Measurements from ENCODE around the gene LPP. TPM values are rescaled to one million over a fixed set of nuclear protein-coding genes. Genes with fewer than 3 reads are reported as not detected.

The LPP gene
- total RNA-seq, 1 experiment from 2014 or later = 20.4 TPM

GRCh38 chr3:188389711-188390342, 235.9 kb downstream of the LPP start:
- Histone ChIP-seq H2AFZ (ENCODE audit: low read length) (no peak overlapping the region), H3K4me1 (ENCODE audit: insufficient read depth, low read length) (no peaks in the 10 kb centered on the region; the same call in 1 of the 2 replicates), H3K9me2 (replicated peaks; ENCODE audit: low read length) (no peaks in the 10 kb centered on the region), H3F3A (ENCODE audit: low read length, unreplicated experiment) (no peaks in the 10 kb centered on the region), H3K27me3 (ENCODE audit: low read length) (no peaks in the 10 kb centered on the region), H3K9ac (ENCODE audit: low read length) (no peak overlapping the region), H3K79me2 (ENCODE audit: low read length) (no peaks in the 10 kb centered on the region), H3K9me3 (ENCODE audit: low read length) (no peaks in the 10 kb centered on the region), H3K27ac (ENCODE audit: low read length) (no peak overlapping the region), H3K4me3 (ENCODE audit: low read length) (no peak overlapping the region), H3K36me3 (ENCODE audit: low read depth, low read length) (no peaks in the 10 kb centered on the region), H3K4me2 (ENCODE audit: low read length) (no peak overlapping the region), H4K20me1 (ENCODE audit: low read length) (no peaks in the 10 kb centered on the region)
- intact Hi-C loops (cut with micrococcal nuclease) = no loop called here
- no peak for DNase-seq
- ChIA-PET CTCF (no interaction called here), POLR2A (ENCODE audit: unreplicated experiment) (no interaction called here)
- ATAC-seq = no peak
- no peak for TF ChIP-seq EZH2phosphoT487 (IDR thresholded peaks at IDR 0.05; ENCODE audit: borderline replicate concordance, low read length)
- TF ChIP-seq EZH2 (IDR thresholded peaks at IDR 0.05; ENCODE audit: low read length, unreplicated experiment) = no peak
- TF ChIP-seq CTCF (conservative IDR thresholded peaks at IDR 0.05; ENCODE audit: low read depth, low read length) = no peak
- no TSS peak for BruUV-seq (replicated peaks)

DNA sequence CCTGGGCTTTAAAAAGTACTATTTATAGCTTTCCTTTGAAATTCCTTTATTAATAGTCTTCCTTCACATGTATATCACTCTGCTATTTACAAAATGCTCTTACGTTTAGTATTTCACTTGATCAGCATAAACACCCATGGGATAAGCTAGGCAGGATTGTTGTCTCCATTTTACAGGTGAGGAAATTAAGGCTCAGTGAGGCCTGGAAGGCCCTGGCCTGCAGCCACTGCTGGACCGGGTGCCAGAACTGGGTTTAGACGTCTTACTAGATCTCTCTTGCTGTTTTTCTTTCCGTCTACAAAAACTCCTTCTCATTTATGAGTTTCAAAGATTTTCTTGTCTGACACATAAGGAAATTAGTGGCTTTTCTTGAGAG, 236.4 kb downstream of the LPP start:
- Histone ChIP-seq H3K4me1 (ENCODE audit: insufficient read depth, low read length) (no peaks in the 10 kb centered on the region; the same call in 1 of the 2 replicates), H3K36me3 (ENCODE audit: low read depth, low read length) (no peaks in the 10 kb centered on the region), H4K20me1 (ENCODE audit: low read length) (no peaks in the 10 kb centered on the region), H3K9ac (ENCODE audit: low read length) (no peak overlapping the region), H3K79me2 (ENCODE audit: low read length) (no peaks in the 10 kb centered on the region), H3K27me3 (ENCODE audit: low read length) (no peaks in the 10 kb centered on the region), H2AFZ (ENCODE audit: low read length) (no peak overlapping the region), H3K9me2 (replicated peaks; ENCODE audit: low read length) (no peaks in the 10 kb centered on the region), H3K4me2 (ENCODE audit: low read length) (no peak overlapping the region), H3F3A (ENCODE audit: low read length, unreplicated experiment) (no peaks in the 10 kb centered on the region), H3K27ac (ENCODE audit: low read length) (no peak overlapping the region), H3K9me3 (ENCODE audit: low read length) (no peaks in the 10 kb centered on the region), H3K4me3 (ENCODE audit: low read length) (no peak overlapping the region)
- intact Hi-C loops (cut with micrococcal nuclease) = no loop called here
- DNase-seq (no peak), ATAC-seq (no peak)
- POLR2A ChIA-PET (ENCODE audit: unreplicated experiment) = no interaction called here
- BruUV-seq (replicated peaks) = no TSS peak
- CTCF ChIA-PET = no interaction called here
- TF ChIP-seq EZH2 (IDR thresholded peaks at IDR 0.05; ENCODE audit: low read length, unreplicated experiment) = no peak
- no peak for TF ChIP-seq EZH2phosphoT487 (IDR thresholded peaks at IDR 0.05; ENCODE audit: borderline replicate concordance, low read length)
- no peak for TF ChIP-seq CTCF (conservative IDR thresholded peaks at IDR 0.05; ENCODE audit: low read depth, low read length)

- H3K9ac ChIP-seq (ENCODE audit: low read length) = no peak overlapping the region
- no peak overlapping the region for H3K27ac ChIP-seq (ENCODE audit: low read length)
- H3K4me1 ChIP-seq (ENCODE audit: insufficient read depth, low read length) = no peaks in the 10 kb centered on the region; the same call in 1 of the 2 replicates
- DNase-seq (no peak), ATAC-seq (no peak)
- H4K20me1 ChIP-seq (ENCODE audit: low read length) = no peaks in the 10 kb centered on the region
- ChIA-PET CTCF (no interaction called here), POLR2A (ENCODE audit: unreplicated experiment) (no interaction called here)
- H3F3A ChIP-seq (ENCODE audit: low read length, unreplicated experiment) = no peaks in the 10 kb centered on the region
- H3K4me3 ChIP-seq (ENCODE audit: low read length) = no peak overlapping the region
- H3K36me3 ChIP-seq (ENCODE audit: low read depth, low read length) = no peaks in the 10 kb centered on the region
- intact Hi-C loops (cut with micrococcal nuclease) = no loop called here
- H3K79me2 ChIP-seq (ENCODE audit: low read length) = no peaks in the 10 kb centered on the region
- H3K9me3 ChIP-seq (ENCODE audit: low read length) = no peaks in the 10 kb centered on the region
- H3K27me3 ChIP-seq (ENCODE audit: low read length) = no peaks in the 10 kb centered on the region
- H3K9me2 ChIP-seq (replicated peaks; ENCODE audit: low read length) = no peaks in the 10 kb centered on the region
- H2AFZ ChIP-seq (ENCODE audit: low read length) = no peak overlapping the region
- no TSS peak for BruUV-seq (replicated peaks)
- no peak for TF ChIP-seq EZH2 (IDR thresholded peaks at IDR 0.05; ENCODE audit: low read length, unreplicated experiment)
- TF ChIP-seq EZH2phosphoT487 (IDR thresholded peaks at IDR 0.05; ENCODE audit: borderline replicate concordance, low read length) = no peak
- no peak for TF ChIP-seq CTCF (conservative IDR thresholded peaks at IDR 0.05; ENCODE audit: low read depth, low read length)
- H3K4me2 ChIP-seq (ENCODE audit: low read length) = no peak overlapping the region
Observed at GRCh38 chr3:188390775-188391443, 237.0 kb downstream of the LPP start.

All from PC-3 (cell line).